Measurements from ENCODE around the gene TTC29. TPM values are rescaled to one million over a fixed set of nuclear protein-coding genes. Genes with fewer than 3 reads are reported as not detected.
"Not testable (repeated sequence)": the region's sequence is repeated elsewhere in the genome, so short reads cannot be mapped to it uniquely, and the experiment has no call there.

Gene TTC29
- total RNA-seq, 3 donors from 2014 or later = not detected

- no peak for DNase-seq
- Mint-ChIP-seq H3K4me1 (ENCODE audit: low read depth) (no peaks in the 10 kb centered on the region), H3K36me3 (ENCODE audit: insufficient read depth) (no peaks in the 10 kb centered on the region), H3K4me3 (no peak overlapping the region), H3K9me3 (no peaks in the 10 kb centered on the region), H3K27me3 (ENCODE audit: low read depth) (no peaks in the 10 kb centered on the region)
- no peak for ATAC-seq
Measured at GRCh38 chr4:146834263-146835034, 111.2 kb downstream of the TTC29 start.

GRCh38 chr4:146833530-146833929 is 112.1 kb downstream of the TTC29 start:
- no peaks in the 10 kb centered on the region for H3K4me1 Mint-ChIP-seq (ENCODE audit: low read depth)
- H3K9me3 Mint-ChIP-seq = no peaks in the 10 kb centered on the region
- no peaks in the 10 kb centered on the region for H3K27me3 Mint-ChIP-seq (ENCODE audit: low read depth)
- DNase-seq (no peak), ATAC-seq (no peak)
- H3K36me3 Mint-ChIP-seq (ENCODE audit: insufficient read depth) = no peaks in the 10 kb centered on the region
- no peak overlapping the region for H3K4me3 Mint-ChIP-seq

- not testable (repeated sequence) for H3K36me3 Mint-ChIP-seq (ENCODE audit: insufficient read depth); H3K27me3 Mint-ChIP-seq (ENCODE audit: low read depth); H3K4me1 Mint-ChIP-seq (ENCODE audit: low read depth); H3K9me3 Mint-ChIP-seq; DNase-seq; H3K4me3 Mint-ChIP-seq; ATAC-seq
Measured at GRCh38 chr4:146822980-146823379, 122.7 kb downstream of the TTC29 start.

GRCh38 chr4:146814750-146815149 is 130.9 kb downstream of the TTC29 start:
- no peak for DNase-seq

GRCh38 chr4:146795711-146796110 is 150.0 kb downstream of the TTC29 start:
- Mint-ChIP-seq H3K4me3 (no peak overlapping the region), H3K9me3 (no peaks in the 10 kb centered on the region), H3K36me3 (ENCODE audit: insufficient read depth) (no peaks in the 10 kb centered on the region), H3K27me3 (ENCODE audit: low read depth) (peaks cover 5% of the 10 kb centered on the region), H3K4me1 (ENCODE audit: low read depth) (no peaks in the 10 kb centered on the region)
- ATAC-seq (no peak), DNase-seq (no peak)

More at GRCh38 chr4:146814750-146815149, 130.9 kb downstream of the TTC29 start:
- peaks cover 1% of the 10 kb centered on the region for H3K36me3 Mint-ChIP-seq (ENCODE audit: insufficient read depth)
- H3K9me3 Mint-ChIP-seq = no peaks in the 10 kb centered on the region
- H3K4me3 Mint-ChIP-seq = no peak overlapping the region
- no peak for ATAC-seq
- no peaks in the 10 kb centered on the region for H3K4me1 Mint-ChIP-seq (ENCODE audit: low read depth)
- peaks cover 2% of the 10 kb centered on the region for H3K27me3 Mint-ChIP-seq (ENCODE audit: low read depth)

- Mint-ChIP-seq H3K9me3 (no peaks in the 10 kb centered on the region), H3K36me3 (ENCODE audit: insufficient read depth) (no peaks in the 10 kb centered on the region), H3K4me1 (ENCODE audit: low read depth) (no peaks in the 10 kb centered on the region), H3K4me3 (no peak overlapping the region), H3K27me3 (ENCODE audit: low read depth) (peaks cover 5% of the 10 kb centered on the region)
- no peak for DNase-seq
- ATAC-seq = no peak
Measured at GRCh38 chr4:146793727-146794126, 151.9 kb downstream of the TTC29 start.

- H3K36me3 Mint-ChIP-seq (ENCODE audit: insufficient read depth) = no peaks in the 10 kb centered on the region
- no peaks in the 10 kb centered on the region for H3K27me3 Mint-ChIP-seq (ENCODE audit: low read depth)
- H3K4me1 Mint-ChIP-seq (ENCODE audit: low read depth) = no peaks in the 10 kb centered on the region
- ATAC-seq (no peak), DNase-seq (no peak)
- no peak overlapping the region for H3K4me3 Mint-ChIP-seq
- H3K9me3 Mint-ChIP-seq = no peaks in the 10 kb centered on the region
Measured at GRCh38 chr4:146791439-146791838, 154.2 kb downstream of the TTC29 start.

- no peaks in the 10 kb centered on the region for H3K4me1 Mint-ChIP-seq (ENCODE audit: low read depth)
- ATAC-seq (no peak), DNase-seq (no peak)
- H3K4me3 Mint-ChIP-seq = no peak overlapping the region
- H3K27me3 Mint-ChIP-seq (ENCODE audit: low read depth) = no peaks in the 10 kb centered on the region
- H3K9me3 Mint-ChIP-seq = no peaks in the 10 kb centered on the region
- no peaks in the 10 kb centered on the region for H3K36me3 Mint-ChIP-seq (ENCODE audit: insufficient read depth)
Measured at GRCh38 chr4:146790515-146790914, 155.1 kb downstream of the TTC29 start.

GRCh38 chr4:146787731-146788130 is 157.9 kb downstream of the TTC29 start:
- H3K27me3 Mint-ChIP-seq (ENCODE audit: low read depth) = no peaks in the 10 kb centered on the region
- ATAC-seq = no peak
- no peaks in the 10 kb centered on the region for H3K9me3 Mint-ChIP-seq
- H3K4me1 Mint-ChIP-seq (ENCODE audit: low read depth) = no peaks in the 10 kb centered on the region
- DNase-seq = no peak
- H3K36me3 Mint-ChIP-seq (ENCODE audit: insufficient read depth) = no peaks in the 10 kb centered on the region
- no peak overlapping the region for H3K4me3 Mint-ChIP-seq

- Mint-ChIP-seq H3K9me3 (no peaks in the 10 kb centered on the region), H3K4me1 (ENCODE audit: low read depth) (no peaks in the 10 kb centered on the region), H3K36me3 (ENCODE audit: insufficient read depth) (no peaks in the 10 kb centered on the region), H3K4me3 (no peak overlapping the region), H3K27me3 (ENCODE audit: low read depth) (peaks cover 1% of the 10 kb centered on the region)
- ATAC-seq (no peak), DNase-seq (no peak)
Measured at GRCh38 chr4:146776691-146777090, 169.0 kb downstream of the TTC29 start.

GRCh38 chr4:146763560-146763959 is 182.1 kb downstream of the TTC29 start:
- DNase-seq (no peak), ATAC-seq (no peak)
- H3K4me1 Mint-ChIP-seq (ENCODE audit: low read depth) = no peaks in the 10 kb centered on the region
- H3K4me3 Mint-ChIP-seq = no peak overlapping the region
- H3K27me3 Mint-ChIP-seq (ENCODE audit: low read depth) = no peaks in the 10 kb centered on the region
- H3K9me3 Mint-ChIP-seq = peaks cover 8% of the 10 kb centered on the region
- H3K36me3 Mint-ChIP-seq (ENCODE audit: insufficient read depth) = no peaks in the 10 kb centered on the region

- no peaks in the 10 kb centered on the region for H3K36me3 Mint-ChIP-seq (ENCODE audit: insufficient read depth)
- no peak for ATAC-seq
Measured at GRCh38 chr4:146762016-146762415, 183.6 kb downstream of the TTC29 start.

GRCh38 chr4:146742416-146742815 is 203.2 kb downstream of the TTC29 start:
- Mint-ChIP-seq H3K27me3 (ENCODE audit: low read depth) (no peaks in the 10 kb centered on the region), H3K4me3 (no peak overlapping the region), H3K4me1 (ENCODE audit: low read depth) (no peaks in the 10 kb centered on the region), H3K9me3 (peaks cover 4% of the 10 kb centered on the region), H3K36me3 (ENCODE audit: insufficient read depth) (peaks cover 1% of the 10 kb centered on the region)
- DNase-seq (no peak), ATAC-seq (no peak)

More at GRCh38 chr4:146762016-146762415, 183.6 kb downstream of the TTC29 start:
- Mint-ChIP-seq H3K4me1 (ENCODE audit: low read depth) (no peaks in the 10 kb centered on the region), H3K9me3 (peaks cover 17% of the 10 kb centered on the region), H3K27me3 (ENCODE audit: low read depth) (no peaks in the 10 kb centered on the region), H3K4me3 (no peak overlapping the region)
- DNase-seq = no peak

- Mint-ChIP-seq H3K36me3 (ENCODE audit: insufficient read depth) (peaks cover 1% of the 10 kb centered on the region), H3K4me3 (no peak overlapping the region), H3K4me1 (ENCODE audit: low read depth) (no peaks in the 10 kb centered on the region), H3K27me3 (ENCODE audit: low read depth) (no peaks in the 10 kb centered on the region), H3K9me3 (peaks cover 4% of the 10 kb centered on the region)
- no peak for DNase-seq
- no peak for ATAC-seq
Measured at GRCh38 chr4:146739182-146739581, 206.5 kb downstream of the TTC29 start.

GRCh38 chr4:146723519-146723918 is 222.1 kb downstream of the TTC29 start:
- H3K27me3 Mint-ChIP-seq (ENCODE audit: low read depth); H3K4me3 Mint-ChIP-seq; DNase-seq; H3K36me3 Mint-ChIP-seq (ENCODE audit: insufficient read depth); H3K9me3 Mint-ChIP-seq; ATAC-seq; H3K4me1 Mint-ChIP-seq (ENCODE audit: low read depth): not testable (repeated sequence)

Data from activated T-cell treated with anti-CD3 and anti-CD28 coated beads, Interleukin-2, amount 50 U/mL, for 4 hours (primary cell).